ENCODE results near the gene REN.

The REN gene

DNA sequence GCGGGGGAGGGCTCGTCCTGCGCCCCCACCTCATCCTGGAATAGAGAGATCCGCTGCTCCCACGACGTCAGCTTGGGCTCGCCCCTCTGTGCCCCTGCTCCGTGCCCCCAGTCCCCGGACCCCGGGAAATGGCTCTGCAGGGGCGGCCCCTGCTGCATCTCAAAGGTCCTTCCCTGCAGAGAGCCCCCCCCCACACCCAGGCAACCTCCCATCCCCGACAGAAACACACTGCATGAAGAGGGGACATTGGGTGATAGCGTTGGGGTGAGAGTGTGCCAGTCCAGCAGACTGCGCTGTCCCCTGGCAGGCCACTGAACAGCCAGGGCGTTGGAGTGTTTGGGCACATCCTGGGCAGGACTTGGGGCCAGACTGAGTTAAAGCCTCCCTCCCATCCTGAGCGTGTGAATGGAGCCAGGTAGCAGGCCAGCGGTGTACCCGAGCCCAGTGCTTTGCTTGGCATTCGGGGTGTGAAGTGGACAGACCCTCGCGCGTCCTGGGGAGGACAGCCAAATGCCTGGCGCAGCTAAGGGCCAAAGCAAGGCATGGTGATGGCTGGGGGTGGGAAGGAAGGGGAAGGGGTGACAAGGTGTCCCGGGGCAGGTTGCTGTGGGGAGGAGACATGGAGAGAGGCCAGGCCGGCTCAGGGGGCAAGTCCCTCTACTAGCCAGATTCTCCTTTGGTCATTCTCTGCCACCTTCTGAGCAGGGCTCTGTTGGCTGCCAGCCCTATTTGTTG, 13.7 kb downstream of the REN start:
- DNase-seq: no peak

DNA sequence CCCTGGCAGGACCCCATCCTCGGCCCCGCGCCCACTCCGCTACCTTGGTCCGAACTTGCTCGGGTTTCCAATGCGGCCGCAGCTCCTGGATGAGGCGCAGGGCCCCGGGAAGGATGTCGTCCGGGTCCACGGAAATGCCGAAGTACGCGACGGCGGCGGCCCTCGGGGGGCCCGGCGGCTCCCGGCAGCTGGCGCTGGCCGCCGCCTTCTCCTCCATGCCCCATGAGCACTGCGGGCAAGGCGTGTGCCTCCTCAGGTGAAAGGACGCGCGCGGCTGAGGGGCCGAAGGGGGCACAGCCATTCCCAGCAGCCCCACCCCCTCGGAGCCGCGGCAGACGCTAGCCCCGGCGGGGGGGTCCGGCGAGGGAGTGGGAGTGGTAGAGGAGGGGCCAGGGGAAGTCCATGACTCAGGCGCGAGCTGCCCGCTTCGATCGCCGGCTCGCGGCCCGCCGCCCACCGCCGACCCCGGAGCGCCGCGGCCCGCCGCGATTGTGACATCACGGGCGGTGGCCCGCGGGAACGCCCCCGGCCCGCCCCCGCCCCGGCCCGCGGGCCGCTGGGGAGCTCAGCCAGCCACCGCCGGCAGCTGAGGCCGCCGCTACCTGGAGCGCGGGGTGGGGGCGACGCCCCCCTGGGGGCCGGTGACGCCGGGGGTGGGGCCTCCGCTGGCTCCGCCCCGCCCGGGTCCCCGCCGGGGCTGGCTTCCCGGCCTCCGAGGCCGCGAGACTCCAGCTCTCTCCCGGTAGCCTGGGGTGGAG, 14.4 kb downstream of the REN start, which contains the start of gene ETNK2:
Gene ETNK2, minus strand, starts transcription at position 493 of the 758 bp plus-strand sequence. Its CDS starts 192 bp downstream, at position 301.
- DNase-seq: peak; percentile 28

DNA sequence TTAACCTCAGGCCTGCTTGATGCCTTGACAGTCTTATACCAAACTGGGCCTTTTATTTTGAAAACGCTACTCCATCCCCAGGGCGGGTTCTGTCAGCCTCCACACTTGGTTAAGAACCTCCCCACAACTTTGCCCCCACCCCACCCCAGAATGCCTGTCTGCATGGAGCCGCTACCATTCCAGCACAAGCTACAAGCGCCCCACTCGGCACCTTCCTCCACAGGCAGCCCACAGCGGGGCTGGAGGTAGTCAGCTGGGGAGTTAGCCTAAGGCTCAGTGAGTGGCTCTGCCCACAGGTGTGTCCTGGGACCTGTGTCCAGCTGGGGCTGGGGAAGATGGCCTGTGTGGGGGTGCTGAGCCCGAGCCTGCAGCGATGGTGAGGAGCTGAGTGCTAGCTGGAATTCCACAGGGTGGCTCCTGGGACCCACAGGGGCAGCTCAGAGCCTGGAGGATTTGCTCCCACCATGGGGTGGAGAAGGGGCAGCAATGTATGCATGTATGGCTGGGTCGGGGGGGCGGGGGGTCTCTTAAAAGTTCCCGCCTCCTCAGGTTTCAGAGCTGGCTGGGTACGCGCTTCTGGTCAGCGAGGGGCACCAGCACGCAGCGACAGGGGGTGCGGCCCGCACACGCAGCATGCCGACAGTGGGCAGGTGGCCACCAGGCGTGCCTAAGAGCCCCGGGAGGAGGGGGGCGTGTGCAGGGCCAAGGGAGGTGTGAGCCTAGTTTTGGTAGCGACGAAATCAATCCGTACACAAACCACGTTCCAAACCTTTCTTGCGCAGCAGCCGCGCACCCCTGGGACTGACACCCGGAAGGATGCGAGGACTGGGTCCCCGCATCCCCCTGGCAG, 15.2 kb downstream of the REN start:
- DNase-seq: no peak

- DNase-seq: no peak
These were observed 16.2 kb downstream of the REN start for GRCh38 chr1:204149635-204150565.

- DNase-seq: no peak
These were observed 17.0 kb downstream of the REN start for GRCh38 chr1:204149107-204149506.

DNA sequence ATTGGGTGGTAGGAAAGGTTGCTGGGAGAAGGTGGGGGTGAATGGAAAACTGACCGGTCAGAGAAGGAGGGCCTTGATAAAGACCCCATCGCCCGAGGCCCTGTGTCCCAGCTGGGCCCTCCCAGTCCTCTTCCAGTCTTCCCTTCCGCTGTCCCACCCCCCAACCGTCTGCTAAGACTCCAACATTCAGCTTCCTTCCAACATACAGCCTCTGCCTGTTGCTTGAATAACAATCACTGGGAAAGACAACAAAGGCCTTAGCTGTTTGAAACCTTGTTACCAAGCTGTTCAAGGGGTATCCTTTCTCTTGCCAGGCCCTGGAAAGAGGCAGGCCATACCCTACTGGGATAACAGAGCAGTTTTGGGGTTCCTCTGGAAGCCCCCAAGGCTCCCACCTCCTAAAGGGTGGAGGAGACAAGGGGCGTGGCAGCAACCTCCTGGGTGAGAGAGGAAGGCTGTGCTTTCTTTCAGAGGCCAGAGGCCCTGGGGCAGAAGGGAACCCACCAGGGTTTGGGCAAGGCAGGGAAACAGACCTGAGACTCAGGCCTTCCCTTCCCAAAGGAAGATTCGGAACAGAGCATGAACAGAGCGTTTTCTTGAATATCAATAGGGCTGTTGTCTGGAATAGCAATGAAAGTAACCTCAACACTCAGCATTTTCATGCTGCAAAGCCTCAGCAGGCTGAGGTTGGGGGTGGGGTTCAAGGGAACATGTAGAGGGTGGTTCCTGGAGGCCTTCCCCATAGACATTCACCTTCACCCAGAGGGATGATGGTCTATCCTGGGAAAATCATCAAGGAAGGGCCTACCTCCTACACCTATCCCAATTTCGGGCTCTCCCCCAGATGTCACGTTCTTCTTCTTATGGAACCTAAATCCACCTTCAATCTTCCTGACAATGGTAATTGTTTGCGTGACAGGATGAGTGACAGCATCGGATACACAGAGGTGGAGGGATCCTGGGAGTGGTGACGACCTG, 18.4 kb downstream of the REN start:
- no peak for DNase-seq

DNA sequence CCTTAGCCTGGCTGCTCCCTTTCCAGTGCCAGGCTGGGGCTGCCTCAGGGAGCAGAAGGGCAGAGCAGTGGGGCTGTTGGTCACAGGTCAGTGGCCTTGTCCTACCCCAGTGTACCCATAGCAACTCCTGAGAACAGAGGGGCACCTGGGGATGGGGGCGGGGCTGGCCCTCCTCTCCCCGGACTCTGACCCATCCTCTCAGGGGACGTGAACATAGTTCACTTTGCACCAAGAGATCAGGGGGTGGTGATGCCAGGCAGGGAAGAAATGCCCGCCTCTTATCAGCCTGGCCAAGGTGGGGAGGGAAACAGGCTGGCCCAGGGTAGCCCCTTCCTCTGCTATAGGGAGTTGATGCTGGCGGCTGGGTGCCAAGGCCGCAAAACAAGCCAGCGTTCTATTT, 19.2 kb downstream of the REN start:
- DNase-seq: no peak

DNA sequence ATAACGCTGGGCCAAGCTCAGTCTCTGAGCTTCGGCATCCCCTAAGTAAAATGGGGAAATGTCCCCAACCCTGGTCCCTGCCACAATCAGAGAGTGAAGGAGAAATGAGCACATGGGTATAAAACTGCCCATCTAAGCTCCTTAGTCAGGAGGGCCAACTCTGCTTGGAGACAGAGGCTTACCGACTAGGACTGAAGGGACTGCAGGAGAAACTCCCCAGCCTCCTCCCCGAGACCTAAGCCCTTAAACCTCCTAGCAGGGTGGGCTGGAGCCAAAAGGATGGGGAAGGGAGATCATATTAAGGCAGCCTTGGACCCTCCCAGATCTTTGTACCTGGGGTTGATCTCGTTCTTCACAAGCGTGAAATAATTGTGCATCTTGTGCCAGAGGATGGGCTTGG, 19.8 kb downstream of the REN start:
- no peak for DNase-seq

- no peak for DNase-seq
These were observed 21.1 kb downstream of the REN start for GRCh38 chr1:204145033-204145504.

GRCh38 chr1:204143276-204144041, 22.7 kb downstream of the REN start:
- DNase-seq: no peak

DNA sequence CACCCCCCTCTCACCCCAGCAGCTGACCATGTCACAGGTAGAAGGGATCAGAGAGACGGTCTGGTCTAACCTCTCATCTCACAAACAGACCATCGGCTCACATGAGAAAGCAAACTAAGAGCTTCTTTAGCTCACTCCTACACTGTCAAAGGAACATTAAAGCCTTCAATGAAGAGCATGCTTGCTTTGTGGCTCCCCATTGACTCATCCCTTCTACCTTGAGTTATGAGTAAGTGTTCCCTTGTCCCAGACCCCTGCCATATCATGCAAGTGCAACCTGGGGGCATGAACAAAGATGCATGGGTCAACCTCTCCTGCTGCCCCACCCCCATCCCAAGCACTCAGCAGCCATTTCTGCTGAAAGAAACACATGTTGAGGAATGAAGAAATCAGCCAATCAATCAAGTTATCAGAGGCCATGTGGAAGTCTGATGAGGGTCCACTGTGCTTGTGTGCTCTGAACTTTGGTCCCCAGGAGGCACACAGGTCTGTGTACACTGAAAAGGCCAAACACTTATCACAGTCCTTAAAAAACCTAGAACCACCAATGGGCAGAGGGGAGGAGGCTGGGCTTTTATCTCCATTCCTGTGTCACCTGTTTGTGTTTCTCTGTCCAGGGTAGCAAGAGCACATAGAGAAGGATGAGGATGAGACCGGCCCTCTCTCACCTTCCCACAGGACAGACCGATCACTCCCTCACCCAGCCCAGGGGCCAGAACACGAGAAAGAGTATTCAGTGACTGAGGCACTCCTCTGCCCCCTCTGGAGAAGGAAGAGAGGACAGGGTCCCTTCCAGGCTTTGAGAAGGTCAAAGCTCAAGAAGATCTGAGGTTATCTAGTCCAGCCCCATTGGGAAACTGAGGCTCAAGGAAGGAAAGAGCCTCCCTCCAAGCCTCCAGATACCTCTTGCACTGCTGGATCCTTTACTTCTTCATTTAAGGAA, 23.8 kb downstream of the REN start:
- no peak for DNase-seq

DNA sequence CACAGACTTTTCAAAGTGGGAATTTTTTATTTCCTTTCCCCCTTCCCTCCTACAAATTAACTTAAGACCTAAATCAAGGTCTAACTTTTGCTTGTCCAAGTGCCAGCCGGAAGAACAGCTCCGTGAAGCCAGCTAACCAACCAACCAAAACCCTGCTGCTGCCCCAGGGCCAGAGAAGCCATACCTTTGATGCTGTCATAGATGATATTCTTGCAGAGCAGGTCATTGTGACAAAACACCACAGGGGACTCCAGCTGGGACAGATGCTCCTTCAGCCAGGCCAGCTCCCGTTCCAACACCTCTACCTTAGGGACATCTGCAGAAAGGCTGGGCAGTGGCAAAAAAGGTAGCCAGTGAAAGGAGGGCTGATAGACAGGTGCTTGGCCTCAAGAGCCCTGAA, 25.0 kb downstream of the REN start:
- DNase-seq: no peak

DNA sequence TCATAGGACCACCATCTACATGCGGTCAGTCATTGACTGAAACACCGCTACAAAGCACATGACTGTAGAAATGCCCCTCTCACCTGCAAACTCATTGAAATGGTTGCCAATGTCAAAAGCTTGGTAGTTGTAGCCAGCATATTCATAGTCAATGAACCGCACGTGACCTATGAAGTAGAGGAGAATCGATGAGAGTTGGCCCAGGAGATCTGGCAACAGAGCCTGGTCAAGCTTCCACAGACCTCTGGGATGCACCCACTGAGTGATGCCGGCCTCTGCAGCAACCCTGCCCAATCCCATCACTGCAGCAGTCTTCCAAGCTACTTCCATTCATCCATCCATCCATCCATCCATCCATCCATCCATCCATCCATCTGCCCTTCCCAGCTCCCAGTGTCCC, 26.2 kb downstream of the REN start:
- DNase-seq: no peak

DNA sequence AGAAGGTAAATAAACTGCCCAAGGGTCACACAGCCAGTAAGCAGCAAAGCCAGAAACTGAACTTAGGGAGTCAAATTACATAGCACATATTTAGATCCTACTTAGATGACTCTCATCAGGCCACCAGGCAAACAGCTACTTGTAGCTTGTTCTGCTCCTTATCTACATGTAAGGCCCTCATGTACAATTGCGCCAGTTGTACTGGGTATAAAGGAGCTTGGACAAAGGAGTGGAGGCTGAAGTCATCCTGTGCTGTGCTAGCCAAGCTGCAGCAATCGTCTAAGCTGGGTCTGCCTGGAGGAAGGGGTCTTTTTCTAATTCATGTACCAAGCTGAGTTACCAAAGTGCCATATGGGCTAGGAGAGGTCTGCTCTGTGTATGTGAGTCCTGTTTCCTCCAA, 27.0 kb downstream of the REN start:
- DNase-seq: no peak

DNA sequence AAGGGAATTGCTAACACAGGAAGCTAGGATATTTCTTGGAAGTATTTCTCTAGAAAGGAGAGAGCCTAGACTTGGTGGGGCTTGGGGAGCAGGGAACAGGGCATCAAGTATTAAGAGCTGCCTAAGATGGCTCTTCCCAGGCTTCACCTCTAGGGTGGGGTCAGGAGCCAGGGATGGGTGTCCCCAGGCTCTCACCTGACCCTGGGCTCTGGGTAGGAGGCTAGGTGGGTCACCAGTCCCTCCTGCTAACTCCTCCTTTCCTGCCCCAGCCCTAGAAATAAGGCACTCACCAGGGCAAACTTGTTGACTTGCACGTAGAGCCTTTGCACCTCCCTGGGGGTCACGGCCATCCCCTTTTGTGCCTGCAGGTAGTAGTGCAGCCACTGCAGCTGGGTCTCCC, 29.3 kb downstream of the REN start:
- DNase-seq: no peak

GRCh38 chr1:204134103-204134502, 32.0 kb downstream of the REN start:
- no peak for DNase-seq

- DNase-seq: no peak
These were observed 33.4 kb downstream of the REN start for GRCh38 chr1:204132718-204133117.

DNA sequence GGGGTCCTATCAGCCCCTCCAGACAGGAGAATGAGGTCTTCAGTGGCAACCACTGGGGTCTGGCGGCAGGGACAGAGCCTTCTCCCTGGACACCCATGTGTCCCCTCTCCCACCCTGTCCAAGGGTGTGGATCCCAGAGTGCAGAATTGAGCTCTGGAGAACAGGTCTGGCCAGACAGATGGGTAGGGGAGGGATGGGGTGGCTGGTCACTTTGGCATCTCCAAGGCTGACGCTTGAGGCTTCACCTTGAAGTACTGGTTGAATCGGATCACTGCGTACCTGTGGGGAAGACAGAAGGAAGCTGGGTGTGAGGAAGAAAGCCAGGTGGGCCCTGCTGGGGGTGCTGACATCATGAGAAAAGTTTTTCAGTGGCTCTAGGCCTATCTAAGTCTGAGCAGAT, 34.2 kb downstream of the REN start:
- no peak for DNase-seq

Measured in stimulated activated CD4-positive, alpha-beta T cell treated with anti-CD3 and anti-CD28 coated beads, Interleukin-1b, Interleukin-23, amount 100 ng/mL, for 48 hours (primary cell).